HepG2 (cell line): Measurements from ENCODE around the gene SULT2B1. TPM values are rescaled to one million over a fixed set of nuclear protein-coding genes. Genes with fewer than 3 reads are reported as not detected.

Experiments
- CHD2 ChIP-seq: IDR thresholded peaks from 2 replicates; pipeline ENCODE4 v1.6.1; 2011; ENCODE audit warnings: low read depth, low read length, improper control_type of control experiment
- DMAP1 ChIP-seq: IDR thresholded peaks from 2 replicates; pipeline ENCODE4 v1.6.1; 2016
- HHEX ChIP-seq: IDR thresholded peaks from 2 replicates; pipeline ENCODE4 v1.6.1; 2016; ENCODE audit warnings: control low read depth
- MATR3 ChIP-seq: sonication (generic); formaldehyde crosslinking; IDR thresholded peaks from 2 replicates; pipeline ENCODE4 v1.4.0; 2020; ENCODE audit warnings: missing genetic modification reagents
- NFRKB ChIP-seq: fragments of 450-650 bp; IDR thresholded peaks from 2 replicates; pipeline ENCODE4 v1.6.1; 2017
- NR2F1 ChIP-seq, 2 experiments: fragments of 450-650 bp in 1 of 2; formaldehyde crosslinking in 1 of 2; IDR thresholded peaks; 2 replicates each; pipeline versions ENCODE4 v1.5.0 to v1.6.1; 2016 to 2020; ENCODE audit warnings: mild to moderate bottlenecking in 1 of 2, missing compliant biosample characterization in 1 of 2, missing genetic modification reagents in 1 of 2, moderate library complexity in 1 of 2
- SMARCE1 ChIP-seq: fragments of 450-650 bp; IDR thresholded peaks from 2 replicates; pipeline ENCODE4 v1.6.1; 2017; ENCODE audit warnings: borderline replicate concordance
- SOX6 ChIP-seq, 2 experiments: fragments of 450-650 bp in 1 of 2; sonication (generic) in 1 of 2; formaldehyde crosslinking in 1 of 2; IDR thresholded peaks; 2 replicates each; pipeline versions ENCODE4 v1.4.0 to v1.6.1; 2017 to 2020; ENCODE audit warnings: antibody characterized with exemption in 1 of 2, mild to moderate bottlenecking in 1 of 2, missing genetic modification reagents in 1 of 2
- XBP1 ChIP-seq: sonication (generic); formaldehyde crosslinking; IDR thresholded peaks from 2 replicates; pipeline ENCODE4 v1.5.0; 2020; ENCODE audit warnings: missing genetic modification reagents
- ZNF138 ChIP-seq: sonication (generic); formaldehyde crosslinking; IDR thresholded peaks from 2 replicates; pipeline ENCODE4 v1.5.0; 2020; ENCODE audit warnings: mild to moderate bottlenecking, low read depth, missing genetic modification reagents
- ZNF30 ChIP-seq: sonication (generic); formaldehyde crosslinking; IDR thresholded peaks from 2 replicates; pipeline ENCODE4 v1.5.0; 2020; ENCODE audit warnings: mild to moderate bottlenecking, missing genetic modification reagents
- ZNF367 ChIP-seq: sonication (generic); formaldehyde crosslinking; IDR thresholded peaks from 2 replicates; pipeline ENCODE4 v1.4.0; 2020; ENCODE audit warnings: missing genetic modification reagents, borderline replicate concordance
- ZNF430 ChIP-seq: sonication (generic); formaldehyde crosslinking; IDR thresholded peaks from 2 replicates; pipeline ENCODE4 v1.9.0; 2021; ENCODE audit warnings: mild to moderate bottlenecking, missing genetic modification reagents
- ZNF431 ChIP-seq: sonication (generic); formaldehyde crosslinking; IDR thresholded peaks from 2 replicates; pipeline ENCODE4 v1.9.0; 2022; ENCODE audit warnings: missing genetic modification reagents, low read depth, mild to moderate bottlenecking, borderline replicate concordance
- ZNF644 ChIP-seq: IDR thresholded peaks from 2 replicates; pipeline ENCODE4 v1.6.1; 2016; ENCODE audit warnings: low read depth
- ZNF724P ChIP-seq: sonication (generic); formaldehyde crosslinking; IDR thresholded peaks from 2 replicates; pipeline ENCODE4 v1.8.0; 2022; ENCODE audit warnings: missing genetic modification reagents, borderline replicate concordance
- ZNF75D ChIP-seq: sonication (generic); formaldehyde crosslinking; IDR thresholded peaks from 2 replicates; pipeline ENCODE4 v1.8.1; 2023; ENCODE audit warnings: missing genetic modification reagents, mild to moderate bottlenecking, borderline replicate concordance
- polyA plus RNA-seq, 8 experiments: library from polyadenylated mRNA; depleted of rRNA in 3 of 8; stranded (reverse) in 7 of 8; unstranded in 1 of 8; fragments of >200 nt; fragmentation: Illumina TruSeq in 4 of 8; extraction: Trizol in 4 of 8; gene quantifications; 2 replicates each; pipeline versions ENCODE4 v1.2.1 to v1.2.3, GENCODE V29; 2011 to 2016; ENCODE audit warnings: low read depth in 4 of 8, missing spikeins in 1 of 8, mixed read lengths in 1 of 8; ENCODE audit not compliant: insufficient read depth in 1 of 8
- total RNA-seq, 5 experiments: library from RNA; depleted of rRNA; stranded (reverse); fragments of >200 nt; fragmentation: Illumina TruSeq; extraction: Trizol; gene quantifications; 2 replicates each; pipeline ENCODE4 v1.2.3, GENCODE V29; 2016; ENCODE audit warnings: low read depth in 1 of 5
- TF ChIP-seq, protein P1 (sequence below): IDR thresholded peaks from 2 replicates; pipeline ENCODE4 v1.6.1; 2012; ENCODE audit warnings: low read length, improper control_type of control experiment
- TF ChIP-seq, protein P2 (sequence below), 2 experiments: IDR thresholded peaks; 2 replicates each; pipeline ENCODE4 v1.6.1; 2011 to 2012; ENCODE audit warnings: low read length in 2 of 2, borderline replicate concordance in 1 of 2, low read depth in 1 of 2, mild to moderate bottlenecking in 1 of 2, moderate library complexity in 1 of 2
- TF ChIP-seq, protein P3 (sequence below): sonication (generic); formaldehyde crosslinking; IDR thresholded peaks from 2 replicates; pipeline ENCODE4 v1.4.0; 2020; ENCODE audit warnings: low read depth, mild to moderate bottlenecking, missing genetic modification reagents
- TF ChIP-seq, protein P4 (sequence below): fragments of 450-650 bp; IDR thresholded peaks from 2 replicates; pipeline ENCODE4 v1.6.1; 2016

The SULT2B1 gene
- total and polyA plus RNA-seq, 2 of the 13 experiments (the other 11 are each of a cell fraction or from before 2014, with no cell fraction given) = 0.13 TPM; not detected in 1

DNA sequence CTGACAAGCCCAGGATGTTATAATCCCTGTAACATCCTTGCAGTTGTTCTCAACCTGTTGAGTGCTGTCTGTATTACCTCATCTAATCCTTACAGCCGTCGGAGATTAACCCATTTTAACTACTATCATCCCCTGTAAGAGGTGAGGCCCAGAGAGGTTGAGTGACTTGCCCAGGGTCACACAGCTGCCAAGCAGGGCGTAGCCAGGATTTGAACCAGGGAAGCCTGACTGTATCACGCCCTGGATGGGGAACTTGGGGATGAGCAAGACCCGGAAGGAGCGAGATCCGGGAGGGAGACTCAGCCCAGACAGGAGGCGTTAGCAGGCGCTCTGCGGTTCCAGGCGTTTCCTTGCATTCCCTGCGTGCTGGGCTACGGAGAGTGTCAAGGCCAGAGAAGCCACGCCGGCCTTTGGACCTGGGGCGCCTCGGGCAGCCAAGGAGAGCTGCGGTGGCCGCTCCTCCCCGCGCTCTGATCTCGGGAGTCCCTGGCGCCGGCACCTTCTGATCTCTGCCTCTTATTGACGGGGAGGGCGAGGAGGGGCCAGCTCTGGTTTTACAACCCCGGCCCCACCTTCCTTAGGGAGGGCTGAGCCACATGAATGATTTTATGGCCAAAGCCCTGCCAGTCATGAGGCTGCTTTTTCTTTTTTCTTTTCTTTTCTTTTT, 6.2 kb downstream of the SULT2B1 start (continued):
- TF ChIP-seq, protein P1, sequence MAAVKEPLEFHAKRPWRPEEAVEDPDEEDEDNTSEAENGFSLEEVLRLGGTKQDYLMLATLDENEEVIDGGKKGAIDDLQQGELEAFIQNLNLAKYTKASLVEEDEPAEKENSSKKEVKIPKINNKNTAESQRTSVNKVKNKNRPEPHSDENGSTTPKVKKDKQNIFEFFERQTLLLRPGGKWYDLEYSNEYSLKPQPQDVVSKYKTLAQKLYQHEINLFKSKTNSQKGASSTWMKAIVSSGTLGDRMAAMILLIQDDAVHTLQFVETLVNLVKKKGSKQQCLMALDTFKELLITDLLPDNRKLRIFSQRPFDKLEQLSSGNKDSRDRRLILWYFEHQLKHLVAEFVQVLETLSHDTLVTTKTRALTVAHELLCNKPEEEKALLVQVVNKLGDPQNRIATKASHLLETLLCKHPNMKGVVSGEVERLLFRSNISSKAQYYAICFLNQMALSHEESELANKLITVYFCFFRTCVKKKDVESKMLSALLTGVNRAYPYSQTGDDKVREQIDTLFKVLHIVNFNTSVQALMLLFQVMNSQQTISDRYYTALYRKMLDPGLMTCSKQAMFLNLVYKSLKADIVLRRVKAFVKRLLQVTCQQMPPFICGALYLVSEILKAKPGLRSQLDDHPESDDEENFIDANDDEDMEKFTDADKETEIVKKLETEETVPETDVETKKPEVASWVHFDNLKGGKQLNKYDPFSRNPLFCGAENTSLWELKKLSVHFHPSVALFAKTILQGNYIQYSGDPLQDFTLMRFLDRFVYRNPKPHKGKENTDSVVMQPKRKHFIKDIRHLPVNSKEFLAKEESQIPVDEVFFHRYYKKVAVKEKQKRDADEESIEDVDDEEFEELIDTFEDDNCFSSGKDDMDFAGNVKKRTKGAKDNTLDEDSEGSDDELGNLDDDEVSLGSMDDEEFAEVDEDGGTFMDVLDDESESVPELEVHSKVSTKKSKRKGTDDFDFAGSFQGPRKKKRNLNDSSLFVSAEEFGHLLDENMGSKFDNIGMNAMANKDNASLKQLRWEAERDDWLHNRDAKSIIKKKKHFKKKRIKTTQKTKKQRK = no peak
- peak; percentile 73 for TF ChIP-seq ZNF430 (CRISPR knock-in tag)
- peak; percentile 53; the same call in 1 of the 2 replicates for TF ChIP-seq ZNF431 (CRISPR knock-in tag)
- no peak for TF ChIP-seq ZNF724P
- no peak for TF ChIP-seq NFRKB
- TF ChIP-seq XBP1 (CRISPR knock-in tag) = no peak
- peak; percentile 89 for TF ChIP-seq DMAP1 (CRISPR knock-in tag)
- peak; percentile 64; the same call in 1 of the 2 replicates for TF ChIP-seq ZNF644 (CRISPR knock-in tag)
- peak; percentile 90 to 94 for TF ChIP-seq NR2F1 (CRISPR knock-in tag; IDR thresholded peaks at IDR 0.05)
- TF ChIP-seq, protein P2, sequence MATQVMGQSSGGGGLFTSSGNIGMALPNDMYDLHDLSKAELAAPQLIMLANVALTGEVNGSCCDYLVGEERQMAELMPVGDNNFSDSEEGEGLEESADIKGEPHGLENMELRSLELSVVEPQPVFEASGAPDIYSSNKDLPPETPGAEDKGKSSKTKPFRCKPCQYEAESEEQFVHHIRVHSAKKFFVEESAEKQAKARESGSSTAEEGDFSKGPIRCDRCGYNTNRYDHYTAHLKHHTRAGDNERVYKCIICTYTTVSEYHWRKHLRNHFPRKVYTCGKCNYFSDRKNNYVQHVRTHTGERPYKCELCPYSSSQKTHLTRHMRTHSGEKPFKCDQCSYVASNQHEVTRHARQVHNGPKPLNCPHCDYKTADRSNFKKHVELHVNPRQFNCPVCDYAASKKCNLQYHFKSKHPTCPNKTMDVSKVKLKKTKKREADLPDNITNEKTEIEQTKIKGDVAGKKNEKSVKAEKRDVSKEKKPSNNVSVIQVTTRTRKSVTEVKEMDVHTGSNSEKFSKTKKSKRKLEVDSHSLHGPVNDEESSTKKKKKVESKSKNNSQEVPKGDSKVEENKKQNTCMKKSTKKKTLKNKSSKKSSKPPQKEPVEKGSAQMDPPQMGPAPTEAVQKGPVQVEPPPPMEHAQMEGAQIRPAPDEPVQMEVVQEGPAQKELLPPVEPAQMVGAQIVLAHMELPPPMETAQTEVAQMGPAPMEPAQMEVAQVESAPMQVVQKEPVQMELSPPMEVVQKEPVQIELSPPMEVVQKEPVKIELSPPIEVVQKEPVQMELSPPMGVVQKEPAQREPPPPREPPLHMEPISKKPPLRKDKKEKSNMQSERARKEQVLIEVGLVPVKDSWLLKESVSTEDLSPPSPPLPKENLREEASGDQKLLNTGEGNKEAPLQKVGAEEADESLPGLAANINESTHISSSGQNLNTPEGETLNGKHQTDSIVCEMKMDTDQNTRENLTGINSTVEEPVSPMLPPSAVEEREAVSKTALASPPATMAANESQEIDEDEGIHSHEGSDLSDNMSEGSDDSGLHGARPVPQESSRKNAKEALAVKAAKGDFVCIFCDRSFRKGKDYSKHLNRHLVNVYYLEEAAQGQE (IDR thresholded peaks at IDR 0.05; ENCODE audit: borderline replicate concordance in 1 of 2, low read depth in 1 of 2, low read length in 2 of 2) = peak in 1 of 2 experiments; percentile 43; a peak in 1 of 4 replicates
- TF ChIP-seq ZNF138 (CRISPR knock-in tag) = no peak
- TF ChIP-seq SOX6 (IDR thresholded peaks at IDR 0.05) = no peak
- peak; percentile 86 for TF ChIP-seq SOX6 (CRISPR knock-in tag; IDR thresholded peaks at IDR 0.05)
- TF ChIP-seq, protein P3, sequence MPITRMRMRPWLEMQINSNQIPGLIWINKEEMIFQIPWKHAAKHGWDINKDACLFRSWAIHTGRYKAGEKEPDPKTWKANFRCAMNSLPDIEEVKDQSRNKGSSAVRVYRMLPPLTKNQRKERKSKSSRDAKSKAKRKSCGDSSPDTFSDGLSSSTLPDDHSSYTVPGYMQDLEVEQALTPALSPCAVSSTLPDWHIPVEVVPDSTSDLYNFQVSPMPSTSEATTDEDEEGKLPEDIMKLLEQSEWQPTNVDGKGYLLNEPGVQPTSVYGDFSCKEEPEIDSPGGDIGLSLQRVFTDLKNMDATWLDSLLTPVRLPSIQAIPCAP (CRISPR knock-in tag) = no peak
- no peak for TF ChIP-seq ZNF367 (CRISPR knock-in tag)
- no peak for TF ChIP-seq HHEX (CRISPR knock-in tag)
- TF ChIP-seq, protein P4, sequence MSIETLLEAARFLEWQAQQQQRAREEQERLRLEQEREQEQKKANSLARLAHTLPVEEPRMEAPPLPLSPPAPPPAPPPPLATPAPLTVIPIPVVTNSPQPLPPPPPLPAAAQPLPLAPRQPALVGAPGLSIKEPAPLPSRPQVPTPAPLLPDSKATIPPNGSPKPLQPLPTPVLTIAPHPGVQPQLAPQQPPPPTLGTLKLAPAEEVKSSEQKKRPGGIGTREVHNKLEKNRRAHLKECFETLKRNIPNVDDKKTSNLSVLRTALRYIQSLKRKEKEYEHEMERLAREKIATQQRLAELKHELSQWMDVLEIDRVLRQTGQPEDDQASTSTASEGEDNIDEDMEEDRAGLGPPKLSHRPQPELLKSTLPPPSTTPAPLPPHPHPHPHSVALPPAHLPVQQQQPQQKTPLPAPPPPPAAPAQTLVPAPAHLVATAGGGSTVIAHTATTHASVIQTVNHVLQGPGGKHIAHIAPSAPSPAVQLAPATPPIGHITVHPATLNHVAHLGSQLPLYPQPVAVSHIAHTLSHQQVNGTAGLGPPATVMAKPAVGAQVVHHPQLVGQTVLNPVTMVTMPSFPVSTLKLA = no peak
- no peak for TF ChIP-seq CHD2
- no peak for TF ChIP-seq SMARCE1
- TF ChIP-seq ZNF75D (CRISPR knock-in tag) = no peak
- no peak for TF ChIP-seq ZNF30 (CRISPR knock-in tag)
- no peak for TF ChIP-seq MATR3 (CRISPR knock-in tag)
